Endothelial cell of umbilical vein (primary cell): ENCODE data around the gene ZNF341. TPM values are rescaled to one million over a fixed set of nuclear protein-coding genes. Genes with fewer than 3 reads are reported as not detected.

Experiments
- BruUV-seq: library from RNA; stranded (reverse); fragments of 400-500 nt; replicated peaks from 2 replicates; lab custom pipeline; 2021; lab: Mats Ljungman, UMichigan
- CTCF ChIA-PET: fragments of 300-600, 350-600 bp; sonication (Branson Sonifier 250); formaldehyde crosslinking; loops from one replicate; lab custom pipeline; 2021; ENCODE audit warnings: antibody characterized with exemption, inconsistent platforms; lab: Charles Lee
- POLR2A ChIA-PET: fragments of 300-600, 350-600 bp; sonication (Branson Sonifier 250); formaldehyde crosslinking; loops from one replicate; lab custom pipeline; 2021; ENCODE audit warnings: antibody characterized with exemption, inconsistent platforms; lab: Charles Lee
- DNase-seq: peaks from one replicate; pipeline ENCODE4 v3.0.0-alpha.2; 2011; ENCODE audit warnings: low read depth, low spot score
- FAIRE-seq: peaks from 2 replicates; lab custom pipeline; 2011; peaks lifted over from hg19 to GRCh38; lab: Jason Lieb, UNC
- H2AFZ ChIP-seq: 2 replicates; pipeline ENCODE4 v1.6.0; 2012; ENCODE audit warnings: low read depth, low read length, control low read depth, inconsistent platforms
- H3K27ac ChIP-seq: 2 replicates; pipeline ENCODE4 v1.5.1; 2011; ENCODE audit warnings: low read depth, mild to moderate bottlenecking, control low read depth, low read length, moderate library complexity; ENCODE audit not compliant: insufficient read depth
- H3K27me3 ChIP-seq, 2 experiments: 2 replicates each; pipeline versions ENCODE4 v1.6.0 to v1.6.1; 2011; ENCODE audit warnings: low read length in 2 of 2, mixed read lengths in 1 of 2; ENCODE audit not compliant: control insufficient read depth in 2 of 2, insufficient read depth in 2 of 2
- H3K36me3 ChIP-seq, 2 experiments: 2 replicates in 1 of 2; 3 replicates in 1 of 2; pipeline ENCODE4 v1.5.1; 2011; ENCODE audit warnings: low read length in 2 of 2, mild to moderate bottlenecking in 1 of 2, moderate library complexity in 1 of 2; ENCODE audit not compliant: control insufficient read depth in 2 of 2, insufficient read depth in 2 of 2; ENCODE audit errors: extremely low read depth in 1 of 2
- H3K4me1 ChIP-seq: 3 replicates; pipeline ENCODE4 v1.5.1; 2011; ENCODE audit warnings: mild to moderate bottlenecking, low read length; ENCODE audit not compliant: control insufficient read depth, insufficient read depth; ENCODE audit errors: extremely low read depth
- H3K4me2 ChIP-seq: 2 replicates; pipeline ENCODE4 v1.6.1; 2011; ENCODE audit warnings: low read length, control low read depth, mixed read lengths; ENCODE audit not compliant: insufficient read depth
- H3K4me3 ChIP-seq, 3 experiments: fragments of 200-600 bp in 1 of 3; sonication (generic), shearing (Covaris generic) in 1 of 3; replicated peaks in 1 of 3; 2 replicates each; pipeline ENCODE4 v1.5.1; 2011 to 2016; ENCODE audit warnings: control low read depth in 3 of 3, low read length in 3 of 3, mild to moderate bottlenecking in 2 of 3, inconsistent platforms in 1 of 3, low read depth in 1 of 3, moderate library complexity in 1 of 3; ENCODE audit not compliant: insufficient read depth in 1 of 3
- H3K79me2 ChIP-seq: 2 replicates; pipeline ENCODE4 v1.6.0; 2012; ENCODE audit warnings: low read length, inconsistent platforms; ENCODE audit not compliant: control insufficient read depth, insufficient read depth
- H3K9ac ChIP-seq: replicated peaks from 2 replicates; pipeline ENCODE3; 2011; ENCODE audit warnings: low read length, control low read depth; ENCODE audit not compliant: insufficient read depth; ENCODE audit errors: extremely low read depth
- H3K9me1 ChIP-seq: replicated peaks from 3 replicates; pipeline ENCODE4 v1.6.0; 2011; ENCODE audit warnings: mild to moderate bottlenecking, low read length; ENCODE audit not compliant: control insufficient read depth, insufficient read depth; ENCODE audit errors: extremely low read depth
- H3K9me3 ChIP-seq: replicated peaks from 2 replicates; pipeline ENCODE4 v1.5.1; 2012; ENCODE audit warnings: low read length, inconsistent platforms; ENCODE audit not compliant: control insufficient read depth, insufficient read depth
- H4K20me1 ChIP-seq: replicated peaks from 2 replicates; pipeline ENCODE3; 2011; ENCODE audit warnings: mild to moderate bottlenecking, low read length; ENCODE audit not compliant: control insufficient read depth, insufficient read depth; ENCODE audit errors: extremely low read depth
- CTCF ChIP-seq, 2 donors: IDR thresholded peaks; 1 replicate in 1 of 2; 2 replicates in 1 of 2; pipeline ENCODE4 v1.5.1; 2011; ENCODE audit warnings: low read length in 2 of 2, mild to moderate bottlenecking in 2 of 2, moderate library complexity in 2 of 2, control low read depth in 1 of 2, inconsistent platforms in 1 of 2, low read depth in 1 of 2; ENCODE audit not compliant: insufficient read depth in 1 of 2; ENCODE audit errors: extremely low read depth in 1 of 2
- EZH2 ChIP-seq: IDR thresholded peaks from 2 replicates; pipeline ENCODE4 v1.6.1; 2012; ENCODE audit warnings: borderline replicate concordance, low read depth, mild to moderate bottlenecking, moderate library complexity, low read length, inconsistent platforms; ENCODE audit not compliant: severe bottlenecking
- FOS ChIP-seq: IDR thresholded peaks from 2 replicates; pipeline ENCODE4 v1.6.1; 2011; ENCODE audit warnings: mild to moderate bottlenecking, low read length, moderate library complexity, borderline replicate concordance; ENCODE audit not compliant: insufficient read depth
- GATA2 ChIP-seq: IDR thresholded peaks from 2 replicates; pipeline ENCODE4 v1.7.0; 2011; ENCODE audit warnings: low read depth, mild to moderate bottlenecking, moderate library complexity, mixed read lengths, low read length; ENCODE audit not compliant: insufficient read length, insufficient read depth
- JUN ChIP-seq: IDR thresholded peaks from 2 replicates; pipeline ENCODE4 v1.6.1; 2011; ENCODE audit warnings: borderline replicate concordance, low read depth; ENCODE audit not compliant: insufficient read length, insufficient read depth
- MAX ChIP-seq: IDR thresholded peaks from 2 replicates; pipeline ENCODE4 v1.6.1; 2011; ENCODE audit not compliant: insufficient read depth, insufficient read length
- MYC ChIP-seq: IDR thresholded peaks from one replicate; pipeline ENCODE4 v1.6.1; 2011; ENCODE audit warnings: mild to moderate bottlenecking, low read depth, low read length
- POLR2A ChIP-seq: IDR thresholded peaks from 2 replicates; pipeline ENCODE4 v1.6.1; 2012; ENCODE audit warnings: low read depth, mild to moderate bottlenecking, control low read depth, low read length
- POLR2AphosphoS5 ChIP-seq: IDR thresholded peaks from 2 replicates; pipeline ENCODE4 v1.6.1; 2012; ENCODE audit warnings: low read depth, mild to moderate bottlenecking, control low read depth, low read length, moderate library complexity; ENCODE audit not compliant: insufficient read depth
- dilution Hi-C: fragments of 300-500 bp; cut with MboI; formaldehyde crosslinking; loops from one replicate; pipeline ENCODE4 v1.15.0; 2019; ENCODE audit warnings: low sequenced_read_pairs; ENCODE audit not compliant: extremely low pct_ligation_motif_present
- intact Hi-C: fragments of 100-400 bp; cut with micrococcal nuclease; formaldehyde crosslinking; loops from one replicate; pipeline ENCODE4 v1.10.0; 2022
- polyA plus RNA-seq, 4 experiments: library from polyadenylated mRNA; depleted of rRNA in 3 of 4; stranded (reverse) in 3 of 4; unstranded in 1 of 4; fragments of >200 nt; gene quantifications; 2 replicates each; pipeline versions ENCODE4 v1.2.1 to v1.2.3, GENCODE V29; 2011 to 2012; ENCODE audit warnings: missing spikeins in 1 of 4
- total RNA-seq: library from RNA; stranded (reverse); gene quantifications from 2 replicates; pipeline ENCODE4 v1.2.3, GENCODE V29; 2021

ZNF341 gene
- total and polyA plus RNA-seq, 2 donors (not counting 3 experiments of a cell fraction or from before 2014, with no cell fraction given), result 4.9 TPM

GRCh38 chr20:33711446-33711738 lies 20.4 kb upstream of the ZNF341 start:
- FAIRE-seq, result no peak

More at GRCh38 chr20:33711446-33711738, 20.4 kb upstream of the ZNF341 start:
- no peaks in the 10 kb centered on the region for H3K4me1 ChIP-seq
- H3K27ac ChIP-seq, result no peak overlapping the region
- no peak overlapping the region for H3K4me3 ChIP-seq
- no peaks in the 10 kb centered on the region for H3K79me2 ChIP-seq
- CTCF ChIA-PET, result no interaction called here
- POLR2A ChIA-PET, result no interaction called here
- H3K9ac ChIP-seq, result no peak overlapping the region
- H3K4me2 ChIP-seq, result no peak overlapping the region
- dilution Hi-C loops, result no loop called here
- no peaks in the 10 kb centered on the region for H3K27me3 ChIP-seq
- H4K20me1 ChIP-seq, result no peaks in the 10 kb centered on the region
- H3K9me1 ChIP-seq, result no peaks in the 10 kb centered on the region
- peaks cover 0 to 2% of the 10 kb centered on the region in 2 experiments for H3K36me3 ChIP-seq
- BruUV-seq, result no TSS peak
- intact Hi-C loops, result no loop called here
- no peak overlapping the region for H2AFZ ChIP-seq
- H3K9me3 ChIP-seq, result no peaks in the 10 kb centered on the region
- TF ChIP-seq MYC (no peak), POLR2AphosphoS5 (no peak), JUN (no peak), MAX (no peak), GATA2 (no peak), FOS (no peak), CTCF (IDR thresholded peaks at IDR 0.05; ENCODE audit: extremely low read depth in 1 of 2, insufficient read depth in 1 of 2, low read depth in 1 of 2, low read length in 2 of 2) (no peak), EZH2 (no peak), POLR2A (no peak)
- DNase-seq, result no peak
